Vagina (tissue), 2 donors: ENCODE measurements around the gene PLEKHA6. TPM values are rescaled to one million over a fixed set of nuclear protein-coding genes. Genes with fewer than 3 reads are reported as not detected.

Experiments
- DNase-seq, 2 donors: peaks; one replicate each; pipeline ENCODE4 v3.0.0-alpha.2; 2017; ENCODE audit errors: extremely low spot score in 2 of 2
- H3K27ac ChIP-seq: fragments of 200-600 bp; sonication (generic); one replicate; pipeline ENCODE4 v1.5.1; 2019
- H3K27me3 ChIP-seq: fragments of 200-600 bp; sonication (generic); one replicate; pipeline ENCODE4 v1.5.1; 2019
- H3K36me3 ChIP-seq, 2 donors: fragments of 200-600 bp; sonication (generic); one replicate each; pipeline ENCODE4 v1.5.1; 2017 to 2019
- H3K4me1 ChIP-seq: fragments of 200-600 bp; sonication (generic); one replicate; pipeline ENCODE4 v1.5.1; 2019
- H3K4me3 ChIP-seq, 2 donors: fragments of 200-600 bp; sonication (generic); 1 replicate in 1 of 2; 2 replicates in 1 of 2; pipeline ENCODE4 v1.5.1; 2016 to 2019
- H3K9me3 ChIP-seq: fragments of 200-600 bp; sonication (generic); one replicate; pipeline ENCODE4 v1.5.1; 2019
- POLR2A ChIP-seq, 2 donors: fragments of 450-650 bp; IDR thresholded peaks; one replicate each; pipeline ENCODE4 v1.6.1; 2017; ENCODE audit warnings: antibody characterized with exemption in 2 of 2, mild to moderate bottlenecking in 2 of 2, moderate library complexity in 2 of 2
- POLR2AphosphoS5 ChIP-seq, 2 donors: sonication (generic); formaldehyde crosslinking; IDR thresholded peaks; one replicate each; pipeline ENCODE4 v1.9.0; 2017; ENCODE audit warnings: antibody characterized with exemption in 2 of 2, mild to moderate bottlenecking in 2 of 2, low read depth in 1 of 2; ENCODE audit not compliant: insufficient read depth in 1 of 2
- intact Hi-C: fragments of 100-400 bp; cut with DNase I; formaldehyde crosslinking; loops from one replicate; pipeline ENCODE4 v1.15.1; 2023
- total RNA-seq: library from RNA; depleted of rRNA; stranded (reverse); fragments of >200 nt; gene quantifications from one replicate; pipeline ENCODE4 v1.2.3, GENCODE V29; 2016
- TF ChIP-seq, protein P1 (sequence below), 3 experiments: fragments of 450-650 bp in 2 of 3; fragments of 200-600 bp in 1 of 3; sonication (generic) in 1 of 3; IDR thresholded peaks; one replicate each; pipeline ENCODE4 v1.5.1; 2017 to 2019; ENCODE audit warnings: antibody characterized with exemption in 3 of 3, mild to moderate bottlenecking in 2 of 3, moderate library complexity in 2 of 3

The PLEKHA6 gene
- total RNA-seq, 1 donor from 2014 or later, result 15.0 TPM

DNA sequence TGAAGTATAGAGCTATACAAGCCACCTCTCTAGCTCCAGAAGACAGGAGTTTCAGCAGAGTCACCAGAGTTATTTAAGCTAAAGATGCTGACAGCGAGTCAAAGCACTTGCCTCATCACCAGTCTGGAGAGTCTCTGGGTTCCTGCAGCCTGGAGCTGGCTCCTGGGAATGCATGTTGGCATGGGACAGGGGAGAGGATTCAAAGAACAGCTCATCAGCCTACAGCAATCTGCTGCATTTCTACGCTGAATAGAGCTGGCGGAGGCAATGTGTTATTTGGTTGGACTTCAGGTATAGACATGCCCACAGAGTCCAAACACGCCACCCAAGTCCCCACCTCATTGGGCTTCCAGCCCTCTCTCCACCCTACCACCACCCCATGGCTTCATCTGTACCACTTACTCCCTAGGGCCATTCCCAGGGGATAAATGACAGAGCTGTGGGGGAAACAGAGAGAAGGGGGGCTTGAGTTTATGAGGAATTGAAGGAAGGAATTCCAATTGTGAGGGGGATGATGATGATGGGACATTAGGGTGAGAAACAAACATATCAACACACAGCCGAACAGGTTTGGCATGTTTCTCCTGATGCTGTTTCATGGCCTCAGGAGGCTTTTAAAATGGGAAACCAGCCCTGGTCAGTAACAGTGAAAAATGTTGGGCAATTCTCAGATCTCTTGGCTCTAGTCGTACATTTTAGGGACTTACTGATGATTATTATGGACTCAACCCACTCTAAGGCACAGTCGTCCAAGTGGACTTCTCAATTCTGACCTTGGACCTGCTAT is 58.4 kb downstream of the PLEKHA6 start:
- H3K9me3 ChIP-seq, result no peaks in the 10 kb centered on the region
- H3K27ac ChIP-seq, result no peak overlapping the region
- H3K36me3 ChIP-seq, result no peaks in the 10 kb centered on the region
- H3K4me3 ChIP-seq, result no peak overlapping the region
- peaks cover 57% of the 10 kb centered on the region for H3K4me1 ChIP-seq
- DNase-seq, result no peak
- TF ChIP-seq, protein P1, sequence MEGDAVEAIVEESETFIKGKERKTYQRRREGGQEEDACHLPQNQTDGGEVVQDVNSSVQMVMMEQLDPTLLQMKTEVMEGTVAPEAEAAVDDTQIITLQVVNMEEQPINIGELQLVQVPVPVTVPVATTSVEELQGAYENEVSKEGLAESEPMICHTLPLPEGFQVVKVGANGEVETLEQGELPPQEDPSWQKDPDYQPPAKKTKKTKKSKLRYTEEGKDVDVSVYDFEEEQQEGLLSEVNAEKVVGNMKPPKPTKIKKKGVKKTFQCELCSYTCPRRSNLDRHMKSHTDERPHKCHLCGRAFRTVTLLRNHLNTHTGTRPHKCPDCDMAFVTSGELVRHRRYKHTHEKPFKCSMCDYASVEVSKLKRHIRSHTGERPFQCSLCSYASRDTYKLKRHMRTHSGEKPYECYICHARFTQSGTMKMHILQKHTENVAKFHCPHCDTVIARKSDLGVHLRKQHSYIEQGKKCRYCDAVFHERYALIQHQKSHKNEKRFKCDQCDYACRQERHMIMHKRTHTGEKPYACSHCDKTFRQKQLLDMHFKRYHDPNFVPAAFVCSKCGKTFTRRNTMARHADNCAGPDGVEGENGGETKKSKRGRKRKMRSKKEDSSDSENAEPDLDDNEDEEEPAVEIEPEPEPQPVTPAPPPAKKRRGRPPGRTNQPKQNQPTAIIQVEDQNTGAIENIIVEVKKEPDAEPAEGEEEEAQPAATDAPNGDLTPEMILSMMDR (IDR thresholded peaks at IDR 0.05), result no peak
- no peak for TF ChIP-seq POLR2A (IDR thresholded peaks at IDR 0.05)
- no peak for TF ChIP-seq POLR2AphosphoS5 (IDR thresholded peaks at IDR 0.05; ENCODE audit: insufficient read depth in 1 of 2, low read depth in 1 of 2)
- H3K27me3 ChIP-seq, result no peaks in the 10 kb centered on the region
- intact Hi-C loops, result no loop called here

DNA sequence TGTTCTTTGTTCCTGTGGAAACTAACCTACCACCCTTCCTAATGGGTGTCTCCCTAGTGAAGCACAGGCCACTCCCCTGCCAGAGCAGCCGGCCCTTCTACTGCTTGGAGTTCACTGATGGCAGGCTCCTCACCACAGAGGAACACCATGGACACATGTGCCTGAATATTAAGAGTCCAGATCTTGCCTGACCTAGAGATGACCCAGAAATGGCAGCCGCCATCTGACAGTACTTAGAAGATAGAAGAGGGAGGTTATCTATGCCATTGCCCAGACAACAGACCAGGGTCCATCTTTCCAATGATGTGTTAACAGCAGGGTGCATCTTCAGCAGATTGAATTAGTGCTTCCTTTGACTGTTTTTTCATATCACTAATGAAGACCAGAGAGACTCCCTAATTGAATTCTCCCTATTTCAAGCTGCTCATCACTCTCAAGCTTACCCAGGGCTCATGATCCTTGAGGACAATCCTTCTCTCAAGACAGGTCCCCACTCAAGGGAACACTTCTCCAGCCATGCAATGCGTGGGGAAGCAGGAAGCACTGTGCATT is 59.8 kb downstream of the PLEKHA6 start:
- TF ChIP-seq POLR2AphosphoS5 (IDR thresholded peaks at IDR 0.05; ENCODE audit: insufficient read depth in 1 of 2, low read depth in 1 of 2) (no peak), POLR2A (IDR thresholded peaks at IDR 0.05) (no peak)
- TF ChIP-seq, protein P1 (IDR thresholded peaks at IDR 0.05), result no peak
- peaks cover 71% of the 10 kb centered on the region for H3K4me1 ChIP-seq
- DNase-seq, result no peak
- no peaks in the 10 kb centered on the region for H3K27me3 ChIP-seq
- no peaks in the 10 kb centered on the region for H3K36me3 ChIP-seq
- H3K4me3 ChIP-seq, result no peak overlapping the region
- no peaks in the 10 kb centered on the region for H3K9me3 ChIP-seq
- intact Hi-C loops, result no loop called here
- H3K27ac ChIP-seq, result no peak overlapping the region

GRCh38 chr1:204296431-204296988 is 63.2 kb downstream of the PLEKHA6 start:
- intact Hi-C loops, result no loop called here
- no peaks in the 10 kb centered on the region for H3K36me3 ChIP-seq
- peak in 1 of 2 donors; percentile 30 for TF ChIP-seq POLR2AphosphoS5 (IDR thresholded peaks at IDR 0.05; ENCODE audit: insufficient read depth in 1 of 2, low read depth in 1 of 2)
- TF ChIP-seq, protein P1 (IDR thresholded peaks at IDR 0.05), result no peak
- DNase-seq, result no peak
- peaks cover 92% of the 10 kb centered on the region for H3K4me1 ChIP-seq
- no peak overlapping the region for H3K4me3 ChIP-seq
- peak overlapping the region; percentile 66 for H3K27ac ChIP-seq
- no peaks in the 10 kb centered on the region for H3K9me3 ChIP-seq
- no peaks in the 10 kb centered on the region for H3K27me3 ChIP-seq

GRCh38 chr1:204295671-204296070 is 64.1 kb downstream of the PLEKHA6 start:
- Histone ChIP-seq H3K36me3 (no peaks in the 10 kb centered on the region), H3K4me1 (peaks cover 84% of the 10 kb centered on the region), H3K27me3 (no peaks in the 10 kb centered on the region), H3K9me3 (no peaks in the 10 kb centered on the region), H3K4me3 (no peak overlapping the region), H3K27ac (peak overlapping the region; percentile 73)
- TF ChIP-seq, protein P1 (IDR thresholded peaks at IDR 0.05), result no peak
- TF ChIP-seq POLR2A (IDR thresholded peaks at IDR 0.05) (no peak), POLR2AphosphoS5 (IDR thresholded peaks at IDR 0.05; ENCODE audit: insufficient read depth in 1 of 2, low read depth in 1 of 2) (no peak)
- intact Hi-C loops, result no loop called here
- no peak for DNase-seq

- H3K27ac ChIP-seq, result peak overlapping the region; percentile 73
- H3K27me3 ChIP-seq, result no peaks in the 10 kb centered on the region
- peaks cover 71% of the 10 kb centered on the region for H3K4me1 ChIP-seq
- no peaks in the 10 kb centered on the region for H3K9me3 ChIP-seq
- H3K4me3 ChIP-seq, result peak overlapping the region in 1 of 2 donors; percentile 5
- TF ChIP-seq POLR2AphosphoS5 (IDR thresholded peaks at IDR 0.05; ENCODE audit: insufficient read depth in 1 of 2, low read depth in 1 of 2) (peak in 1 of 2 donors; percentile 88), POLR2A (IDR thresholded peaks at IDR 0.05) (no peak)
- TF ChIP-seq, protein P1 (IDR thresholded peaks at IDR 0.05), result no peak
- intact Hi-C loops, result no loop called here
- no peak for DNase-seq
- no peaks in the 10 kb centered on the region for H3K36me3 ChIP-seq
These were observed 65.4 kb downstream of the PLEKHA6 start for GRCh38 chr1:204294357-204294756.
